ENCODE data around the gene FBXW7.
"Not testable (repeated sequence)": the region's sequence is repeated elsewhere in the genome, so short reads cannot be mapped to it uniquely, and the experiment has no call there.

FBXW7 gene

DNA sequence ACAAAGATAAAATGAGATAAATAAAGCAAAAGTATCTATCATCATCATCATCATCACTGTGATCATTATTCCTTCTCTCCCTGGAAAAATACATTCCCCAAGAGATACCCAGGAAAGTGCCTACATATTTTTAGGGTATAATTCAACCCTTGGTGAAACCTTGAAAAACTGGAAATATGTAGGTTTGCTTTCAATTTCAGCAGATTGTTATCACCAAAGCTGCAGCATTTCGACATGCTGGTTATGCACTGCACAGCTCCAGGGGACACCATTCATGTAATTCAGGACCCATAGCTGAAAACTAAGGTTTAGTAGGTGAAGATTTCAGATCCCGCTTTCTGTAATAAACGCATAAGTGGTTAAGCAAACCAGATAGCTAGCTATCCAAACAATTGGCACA, 28.4 kb upstream of the FBXW7 start:
- TF ChIP-seq, protein P1, sequence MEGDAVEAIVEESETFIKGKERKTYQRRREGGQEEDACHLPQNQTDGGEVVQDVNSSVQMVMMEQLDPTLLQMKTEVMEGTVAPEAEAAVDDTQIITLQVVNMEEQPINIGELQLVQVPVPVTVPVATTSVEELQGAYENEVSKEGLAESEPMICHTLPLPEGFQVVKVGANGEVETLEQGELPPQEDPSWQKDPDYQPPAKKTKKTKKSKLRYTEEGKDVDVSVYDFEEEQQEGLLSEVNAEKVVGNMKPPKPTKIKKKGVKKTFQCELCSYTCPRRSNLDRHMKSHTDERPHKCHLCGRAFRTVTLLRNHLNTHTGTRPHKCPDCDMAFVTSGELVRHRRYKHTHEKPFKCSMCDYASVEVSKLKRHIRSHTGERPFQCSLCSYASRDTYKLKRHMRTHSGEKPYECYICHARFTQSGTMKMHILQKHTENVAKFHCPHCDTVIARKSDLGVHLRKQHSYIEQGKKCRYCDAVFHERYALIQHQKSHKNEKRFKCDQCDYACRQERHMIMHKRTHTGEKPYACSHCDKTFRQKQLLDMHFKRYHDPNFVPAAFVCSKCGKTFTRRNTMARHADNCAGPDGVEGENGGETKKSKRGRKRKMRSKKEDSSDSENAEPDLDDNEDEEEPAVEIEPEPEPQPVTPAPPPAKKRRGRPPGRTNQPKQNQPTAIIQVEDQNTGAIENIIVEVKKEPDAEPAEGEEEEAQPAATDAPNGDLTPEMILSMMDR (IDR thresholded peaks at IDR 0.05; ENCODE audit: insufficient read depth, low read depth, low read length, missing control alignments) = no peak
- no peak overlapping the region for H3K4me3 ChIP-seq (ENCODE audit: low read length)
- no peak for DNase-seq (ENCODE audit: low read depth)

DNA sequence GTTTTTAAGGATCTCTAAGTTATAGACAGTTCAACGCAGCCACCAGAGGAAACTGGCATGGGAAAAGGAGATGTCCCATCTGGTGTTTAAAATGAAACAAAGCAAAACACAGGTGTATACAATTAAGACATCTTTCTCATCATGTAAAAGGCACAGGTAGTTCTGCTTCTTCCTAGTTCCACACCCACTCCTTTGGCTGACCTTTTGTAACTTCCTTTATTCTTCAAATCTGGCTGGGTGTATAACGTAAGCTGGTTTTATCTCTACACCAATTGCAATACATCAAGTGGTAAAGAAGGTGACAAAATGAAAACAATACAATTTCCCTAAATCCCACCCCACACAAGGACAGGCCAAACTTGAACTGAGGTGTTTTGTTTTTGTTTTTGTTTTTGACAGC, 27.3 kb upstream of the FBXW7 start:
- no peak for DNase-seq (ENCODE audit: low read depth)

DNA sequence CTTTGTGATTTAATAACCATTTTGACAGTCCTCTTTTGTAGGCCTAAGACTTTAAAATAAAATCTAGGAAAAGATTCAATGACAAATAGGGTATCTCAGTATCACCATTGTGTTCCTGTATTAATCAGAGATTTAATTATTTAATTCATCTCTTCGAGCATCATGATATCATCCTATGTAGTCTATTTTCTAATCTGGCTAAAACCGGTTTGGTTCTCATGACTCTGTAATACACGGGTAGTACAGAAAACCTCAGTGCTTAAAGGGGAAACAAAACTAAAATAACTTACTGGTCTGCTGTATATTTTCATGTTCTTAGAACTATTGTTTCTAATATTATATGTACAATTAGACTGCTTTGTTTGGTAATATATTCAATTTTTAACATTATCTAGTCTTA, 23.7 kb upstream of the FBXW7 start:
- TF ChIP-seq, protein P1 (IDR thresholded peaks at IDR 0.05; ENCODE audit: insufficient read depth, low read depth, low read length, missing control alignments) = no peak

More for the DNA sequence above, 27.3 kb upstream of the FBXW7 start:
- H3K4me3 ChIP-seq (ENCODE audit: low read length) = no peak overlapping the region
- TF ChIP-seq, protein P1 (IDR thresholded peaks at IDR 0.05; ENCODE audit: insufficient read depth, low read depth, low read length, missing control alignments) = no peak

DNA sequence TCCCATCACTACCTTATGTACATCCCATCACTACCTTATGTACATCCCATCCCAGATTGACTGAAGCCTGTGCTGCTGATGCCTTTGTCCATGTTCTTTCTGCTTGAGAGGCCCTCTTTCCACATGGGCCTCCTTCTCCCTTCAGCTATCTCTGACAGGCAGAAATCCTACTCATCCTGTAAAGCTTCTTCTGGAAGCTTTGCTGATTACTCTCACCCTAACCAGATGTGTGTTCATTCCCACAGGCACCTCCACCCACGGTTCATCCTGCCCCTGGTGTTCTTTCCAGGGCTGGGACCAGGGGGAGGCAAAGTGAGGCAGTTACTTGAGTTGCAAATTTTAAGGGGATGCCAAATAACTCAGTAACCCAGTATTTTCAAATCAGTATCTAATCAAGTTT, 22.5 kb upstream of the FBXW7 start:
- TF ChIP-seq, protein P1 (IDR thresholded peaks at IDR 0.05; ENCODE audit: insufficient read depth, low read depth, low read length, missing control alignments) = no peak
- no peak for DNase-seq (ENCODE audit: low read depth)
- H3K4me3 ChIP-seq (ENCODE audit: low read length) = no peak overlapping the region

More for the DNA sequence above, 23.7 kb upstream of the FBXW7 start:
- no peak for DNase-seq (ENCODE audit: low read depth)
- H3K4me3 ChIP-seq (ENCODE audit: low read length) = no peak overlapping the region

DNA sequence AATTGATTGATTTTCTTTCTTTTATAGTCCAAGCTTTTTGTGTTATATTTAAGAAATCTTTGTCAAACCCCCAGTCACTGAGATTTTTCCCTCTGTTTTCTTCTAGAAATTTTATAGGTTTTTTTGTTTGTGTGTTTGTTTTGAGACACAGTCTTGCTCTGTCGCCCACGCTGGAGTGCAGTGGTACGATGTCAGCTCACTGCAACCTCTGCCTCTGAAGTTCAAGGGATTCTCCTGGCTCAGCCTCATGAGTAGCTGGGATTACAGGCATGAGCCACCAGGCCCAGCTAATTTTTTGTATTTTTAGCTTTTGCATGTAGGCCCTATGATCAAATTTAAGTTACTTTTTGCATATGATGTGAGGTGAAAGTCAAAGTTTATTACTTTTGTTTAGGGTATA, 20.9 kb upstream of the FBXW7 start:
- no peak overlapping the region for H3K4me3 ChIP-seq (ENCODE audit: low read length)

DNA sequence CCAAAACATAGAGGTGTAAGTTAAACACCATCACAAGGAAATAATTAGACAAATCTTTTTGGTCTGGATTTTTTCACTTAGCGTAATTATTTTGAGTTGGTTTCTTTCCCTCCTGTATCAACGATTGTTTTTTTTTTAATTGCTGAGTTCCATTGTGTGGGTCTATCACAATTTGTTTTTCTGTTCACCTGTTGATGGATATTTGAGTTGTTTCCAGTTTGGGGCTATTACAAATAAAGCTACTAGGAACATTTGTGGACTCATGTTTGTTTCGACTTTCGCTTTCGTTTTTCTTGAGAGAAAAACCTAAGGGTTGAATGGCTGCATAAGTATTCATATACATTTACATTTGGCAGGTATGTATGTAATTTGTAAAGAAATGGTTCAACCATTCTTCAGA, 20.4 kb upstream of the FBXW7 start:
- no peak overlapping the region for H3K4me3 ChIP-seq (ENCODE audit: low read length)
- TF ChIP-seq, protein P1 (IDR thresholded peaks at IDR 0.05; ENCODE audit: insufficient read depth, low read depth, low read length, missing control alignments) = no peak
- no peak for DNase-seq (ENCODE audit: low read depth)

More for the DNA sequence above, 20.9 kb upstream of the FBXW7 start:
- TF ChIP-seq, protein P1 (IDR thresholded peaks at IDR 0.05; ENCODE audit: insufficient read depth, low read depth, low read length, missing control alignments) = no peak
- no peak for DNase-seq (ENCODE audit: low read depth)

DNA sequence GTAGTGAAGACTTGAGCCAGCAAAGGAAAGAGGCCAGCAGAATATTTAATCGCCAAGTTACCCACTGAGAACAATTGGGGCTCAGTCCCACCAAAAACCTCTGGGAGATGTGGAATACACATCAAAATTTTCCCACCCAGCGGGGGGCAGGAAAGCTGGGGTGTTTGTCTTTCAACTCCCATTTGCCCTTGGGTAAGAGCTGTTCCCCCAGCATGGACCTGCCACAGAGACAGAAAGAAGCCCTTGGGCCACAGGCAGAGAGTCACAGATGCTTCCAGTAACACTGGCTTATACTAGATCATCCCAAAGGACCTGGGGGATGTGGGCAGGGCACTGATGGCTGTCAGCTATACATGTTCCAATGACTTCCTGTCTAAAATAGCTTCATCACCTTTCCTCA, 18.9 kb upstream of the FBXW7 start:
- H3K4me3 ChIP-seq (ENCODE audit: low read length) = no peak overlapping the region
- TF ChIP-seq, protein P1 (IDR thresholded peaks at IDR 0.05; ENCODE audit: insufficient read depth, low read depth, low read length, missing control alignments) = no peak
- DNase-seq (ENCODE audit: low read depth) = no peak

DNA sequence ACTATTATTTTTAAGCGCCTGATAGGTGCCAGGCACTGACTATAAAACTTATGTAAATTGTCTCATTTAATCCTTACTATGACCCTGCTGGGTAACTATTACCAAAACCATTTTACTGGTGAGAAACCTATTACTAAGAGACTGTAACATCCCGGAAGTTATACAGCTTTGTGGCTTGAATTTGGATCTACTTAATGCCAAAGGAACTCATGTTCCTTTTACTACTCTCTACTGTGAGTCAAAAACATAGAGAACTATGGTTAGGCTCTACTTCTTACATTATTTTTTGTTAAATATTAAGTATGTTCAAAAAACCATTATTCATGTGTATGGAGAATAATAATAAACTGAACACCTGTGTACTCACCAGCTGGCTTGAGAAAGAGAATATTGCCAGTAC, 14.8 kb upstream of the FBXW7 start:
- DNase-seq (ENCODE audit: low read depth); H3K4me3 ChIP-seq (ENCODE audit: low read length): not testable (repeated sequence)

Measured in epithelial cell of esophagus (primary cell).